Activated naive CD8-positive, alpha-beta T cell treated with anti-CD3 and anti-CD28 coated beads for 36 hours (primary cell): ENCODE results near the gene FAF2. TPM values are rescaled to one million over a fixed set of nuclear protein-coding genes. Genes with fewer than 3 reads are reported as not detected.
"Not testable (repeated sequence)": the region's sequence is repeated elsewhere in the genome, so short reads cannot be mapped to it uniquely, and the experiment has no call there.

Source experiments
- DNase-seq: peaks from one replicate; pipeline ENCODE4 v3.0.0; 2021
- H3K27ac Mint-ChIP-seq: one replicate; pipeline ENCODE4 v1.8.0; 2022; ENCODE audit warnings: mild to moderate bottlenecking, moderate library complexity, mixed read lengths
- H3K27me3 Mint-ChIP-seq: one replicate; pipeline ENCODE4 v1.8.0; 2022; ENCODE audit warnings: mild to moderate bottlenecking, mixed read lengths
- H3K36me3 Mint-ChIP-seq: one replicate; pipeline ENCODE4 v1.8.0; 2021; ENCODE audit warnings: mild to moderate bottlenecking, mixed read lengths
- H3K4me1 Mint-ChIP-seq: one replicate; pipeline ENCODE4 v1.8.0; 2021; ENCODE audit warnings: mixed read lengths
- H3K4me3 Mint-ChIP-seq: one replicate; pipeline ENCODE4 v1.8.0; 2022; ENCODE audit warnings: mild to moderate bottlenecking, moderate library complexity, mixed read lengths
- H3K9me3 Mint-ChIP-seq: one replicate; pipeline ENCODE4 v1.8.0; 2022; ENCODE audit warnings: mixed read lengths
- total RNA-seq, 2 experiments: library from RNA; stranded (reverse); gene quantifications; one replicate each; pipeline ENCODE4 v1.2.3, GENCODE V29; 2021

The FAF2 gene
- total RNA-seq, 2 experiments from 2014 or later, result 38.1 to 38.6 TPM

DNA sequence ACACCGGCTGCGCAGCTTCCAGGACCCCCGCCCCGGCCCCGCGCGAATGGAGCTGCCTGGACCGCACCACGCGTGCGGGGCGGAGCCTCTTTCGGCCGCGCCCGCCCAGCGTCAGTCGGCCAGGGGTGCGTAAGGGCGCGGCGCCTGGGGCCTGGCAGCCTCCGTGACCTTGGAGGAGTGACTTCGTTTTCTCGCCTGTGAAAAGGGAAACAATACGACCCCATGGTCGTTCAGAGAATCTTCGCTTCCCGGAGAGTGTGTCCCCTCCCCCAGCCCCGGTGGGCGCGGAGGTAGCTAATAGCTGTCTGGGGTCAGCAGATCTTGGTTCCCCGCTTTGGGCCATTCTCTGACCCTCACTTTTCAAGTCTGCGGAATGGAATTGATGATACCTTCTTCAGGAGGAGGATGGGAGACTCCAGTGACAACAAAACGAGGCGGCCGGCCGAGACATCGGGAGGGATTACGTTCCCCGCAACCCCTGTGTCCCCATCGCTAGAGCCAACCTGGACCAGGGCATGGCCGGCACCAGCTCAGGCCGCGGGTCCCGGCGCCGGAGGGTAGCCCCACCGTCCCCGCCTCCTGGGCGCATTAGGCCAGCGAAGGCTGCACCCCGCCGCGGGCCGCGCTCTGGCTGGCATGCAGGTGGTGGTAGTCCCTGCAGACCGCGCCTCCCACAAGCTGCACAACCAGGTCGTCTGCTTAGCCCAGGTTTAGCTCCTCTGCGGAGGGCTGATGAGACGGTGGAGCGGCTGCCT, 95.4 kb downstream of the FAF2 start:
- Mint-ChIP-seq H3K36me3 (no peaks in the 10 kb centered on the region), H3K9me3 (no peaks in the 10 kb centered on the region), H3K27me3 (no peaks in the 10 kb centered on the region), H3K27ac (peak overlapping the region; percentile 94), H3K4me3 (peak overlapping the region; percentile 91), H3K4me1 (peaks cover 61% of the 10 kb centered on the region)
- peak; percentile 85 for DNase-seq

DNA sequence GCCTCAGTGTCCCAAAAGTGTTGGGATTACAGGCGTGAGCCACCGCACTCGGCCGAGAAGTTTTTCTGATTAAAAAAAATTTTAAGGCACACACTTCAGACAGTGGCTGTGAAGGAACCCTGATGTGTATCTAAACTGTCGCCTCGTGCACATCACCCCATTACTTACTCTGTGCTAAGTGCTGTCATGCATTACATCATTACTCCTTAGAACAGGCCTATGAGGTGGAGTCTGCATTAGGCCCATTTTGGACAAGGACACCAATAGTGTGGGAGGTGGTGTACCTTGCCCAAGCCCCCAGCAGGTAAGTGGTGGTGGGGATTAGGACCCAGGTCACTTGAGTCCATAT, 97.2 kb downstream of the FAF2 start:
- Mint-ChIP-seq H3K9me3 (no peaks in the 10 kb centered on the region), H3K4me1 (peaks cover 49% of the 10 kb centered on the region), H3K36me3 (no peaks in the 10 kb centered on the region), H3K27ac (peak overlapping the region; percentile 72), H3K4me3 (no peak overlapping the region), H3K27me3 (no peaks in the 10 kb centered on the region)
- DNase-seq, result no peak

DNA sequence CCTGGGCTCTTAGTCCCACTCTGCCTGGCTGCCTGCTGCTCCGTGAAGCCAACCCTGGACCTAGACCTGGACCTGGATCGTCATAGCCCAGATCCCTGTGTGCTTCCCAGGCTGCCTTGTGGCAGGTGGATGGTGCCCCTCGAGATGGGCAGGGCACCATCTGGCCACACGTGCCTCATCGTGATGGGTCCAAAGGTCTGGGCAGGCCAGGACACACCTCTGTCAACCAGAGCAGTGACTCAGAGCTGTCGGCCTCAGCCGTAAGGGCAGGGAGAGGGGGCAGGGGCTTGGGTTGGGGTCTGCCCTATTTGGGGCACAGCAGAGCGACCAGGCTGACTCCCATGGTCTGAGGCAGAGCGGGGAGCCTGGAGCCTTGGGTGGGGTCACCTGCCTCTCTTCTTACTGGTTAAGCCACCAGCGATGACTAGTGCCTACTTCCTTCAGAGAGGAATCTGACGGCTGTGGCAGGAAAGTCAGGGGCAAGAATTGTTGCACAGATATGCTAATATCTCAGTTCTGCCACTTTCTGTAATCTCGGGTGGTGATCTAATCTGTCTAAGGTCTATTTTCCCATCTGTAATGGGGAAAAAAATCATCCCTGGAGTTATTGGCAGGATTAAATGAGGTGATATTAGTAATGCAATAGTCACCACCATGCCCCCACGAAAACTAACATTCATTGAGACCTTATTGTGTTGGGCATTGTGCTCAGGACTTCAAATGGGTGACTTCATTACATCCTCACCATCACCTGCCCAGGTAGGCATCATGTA, 97.7 kb downstream of the FAF2 start:
- no peak for DNase-seq
- Mint-ChIP-seq H3K36me3 (no peaks in the 10 kb centered on the region), H3K27me3 (no peaks in the 10 kb centered on the region), H3K4me1 (peaks cover 49% of the 10 kb centered on the region), H3K27ac (no peak overlapping the region), H3K4me3 (no peak overlapping the region), H3K9me3 (no peaks in the 10 kb centered on the region)

DNA sequence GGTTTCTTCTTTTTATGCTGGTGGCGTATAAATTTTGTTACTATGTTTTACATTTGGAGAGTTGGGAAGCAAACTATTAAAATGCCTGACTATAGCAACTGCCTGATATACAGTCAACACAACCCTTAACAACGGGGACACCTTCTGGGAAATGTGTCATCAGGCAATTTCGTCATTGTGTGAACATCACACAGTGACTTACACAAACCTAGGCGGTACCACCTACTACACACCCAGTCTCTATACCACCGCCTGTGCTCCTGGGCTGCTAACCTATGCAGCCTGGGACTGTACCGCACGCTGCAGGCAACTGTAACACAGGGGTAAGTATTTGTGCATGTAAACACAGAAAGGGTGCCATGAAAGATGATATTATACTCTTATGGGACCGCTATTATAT, 99.6 kb downstream of the FAF2 start:
- Mint-ChIP-seq H3K4me3 (no peak overlapping the region), H3K36me3 (no peaks in the 10 kb centered on the region), H3K4me1 (peaks cover 39% of the 10 kb centered on the region), H3K9me3 (no peaks in the 10 kb centered on the region), H3K27ac (peak overlapping the region; percentile 51), H3K27me3 (no peaks in the 10 kb centered on the region)
- no peak for DNase-seq

DNA sequence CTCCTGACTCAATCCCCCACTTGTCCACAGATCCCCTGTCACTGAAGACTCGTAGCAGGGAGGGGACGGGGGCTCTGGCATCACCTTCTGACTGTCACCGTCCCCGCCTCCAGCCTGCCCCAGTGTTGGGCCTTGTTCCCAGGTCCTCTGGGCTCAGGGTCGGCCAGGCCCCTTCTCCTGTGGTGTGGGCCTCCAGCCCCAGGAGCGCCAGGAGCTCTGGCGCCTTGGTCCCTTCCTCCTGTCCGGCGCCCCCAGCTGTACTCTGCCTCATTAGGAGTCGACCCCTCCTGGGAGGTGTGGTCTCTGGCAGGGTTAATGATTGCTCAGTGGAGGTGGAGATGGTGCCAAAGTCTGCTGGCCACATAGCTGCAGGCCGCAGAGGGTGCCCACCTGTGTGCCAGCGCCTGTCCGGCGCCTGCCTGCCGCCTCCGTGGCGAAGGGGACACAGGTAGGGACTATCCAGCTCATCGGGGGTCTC, 100.8 kb downstream of the FAF2 start, which contains the start of gene CDHR2:
CDHR2 (plus strand) TSS at position 376 of the 478 bp plus-strand sequence. CDS start 16,011 bp downstream, outside the sequence.
- H3K36me3 Mint-ChIP-seq, result no peaks in the 10 kb centered on the region
- peaks cover 50% of the 10 kb centered on the region for H3K4me1 Mint-ChIP-seq
- H3K27me3 Mint-ChIP-seq, result no peaks in the 10 kb centered on the region
- H3K9me3 Mint-ChIP-seq, result no peaks in the 10 kb centered on the region
- peak within 1 kb of the TSS; percentile 29 for H3K27ac Mint-ChIP-seq
- H3K4me3 Mint-ChIP-seq, result peak within 1 kb of the TSS; percentile 50
- no peak for DNase-seq

DNA sequence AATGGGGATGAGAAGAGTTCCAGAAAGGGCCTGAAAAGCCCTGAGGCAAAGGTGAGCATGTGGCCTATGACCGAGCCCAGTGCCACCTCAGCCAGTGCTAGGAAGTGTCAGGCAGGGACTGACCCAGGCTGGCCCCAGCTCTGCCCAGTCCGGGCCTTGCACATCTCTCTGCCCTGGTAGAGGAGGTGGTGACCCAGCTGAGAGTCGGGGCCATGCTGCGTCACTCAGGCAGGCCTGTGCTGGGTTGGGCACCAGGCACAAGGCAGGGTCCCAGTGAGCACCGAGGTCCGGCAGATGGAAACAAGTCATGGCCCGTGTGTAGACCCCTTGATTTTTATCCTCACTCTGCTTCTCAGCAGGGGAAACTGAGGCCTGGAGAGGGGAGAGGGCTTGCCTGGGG, 101.7 kb downstream of the FAF2 start:
- H3K36me3 Mint-ChIP-seq, result no peaks in the 10 kb centered on the region
- H3K27ac Mint-ChIP-seq, result peak overlapping the region; percentile 29
- no peak overlapping the region for H3K4me3 Mint-ChIP-seq
- H3K4me1 Mint-ChIP-seq, result peaks cover 49% of the 10 kb centered on the region
- DNase-seq, result no peak
- H3K9me3 Mint-ChIP-seq, result no peaks in the 10 kb centered on the region
- no peaks in the 10 kb centered on the region for H3K27me3 Mint-ChIP-seq

DNA sequence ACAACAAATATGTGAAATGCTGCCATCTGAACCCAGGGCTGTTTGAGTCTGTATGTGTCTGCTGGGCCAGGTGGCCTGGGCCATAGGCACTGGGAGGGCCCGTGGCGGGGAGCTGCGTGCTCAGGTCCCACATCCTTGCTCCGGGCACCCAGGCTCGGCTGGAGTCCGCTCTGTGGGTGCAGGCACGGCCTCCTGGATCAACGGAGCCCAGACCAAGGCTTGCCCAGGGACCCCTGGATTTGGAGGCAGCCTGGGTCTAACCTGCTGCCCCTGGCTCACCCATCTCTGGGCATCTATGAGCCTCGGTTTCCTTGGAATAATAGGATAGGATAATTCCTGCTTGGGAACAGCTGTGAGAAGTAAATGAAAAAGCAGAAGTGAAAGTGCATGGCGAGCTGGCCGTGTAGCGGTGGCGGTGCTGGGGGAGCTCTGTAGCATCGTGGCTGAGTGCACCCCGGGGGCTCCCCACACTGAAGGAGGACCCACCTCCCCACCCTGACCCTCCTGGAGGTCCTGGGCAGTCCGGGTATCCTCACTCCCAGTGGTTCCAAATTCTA, 102.2 kb downstream of the FAF2 start:
- no peaks in the 10 kb centered on the region for H3K9me3 Mint-ChIP-seq
- H3K4me1 Mint-ChIP-seq, result peaks cover 49% of the 10 kb centered on the region
- H3K4me3 Mint-ChIP-seq, result peak overlapping the region; percentile 50
- peak overlapping the region; percentile 69 for H3K27ac Mint-ChIP-seq
- no peak for DNase-seq
- no peaks in the 10 kb centered on the region for H3K27me3 Mint-ChIP-seq
- no peaks in the 10 kb centered on the region for H3K36me3 Mint-ChIP-seq

DNA sequence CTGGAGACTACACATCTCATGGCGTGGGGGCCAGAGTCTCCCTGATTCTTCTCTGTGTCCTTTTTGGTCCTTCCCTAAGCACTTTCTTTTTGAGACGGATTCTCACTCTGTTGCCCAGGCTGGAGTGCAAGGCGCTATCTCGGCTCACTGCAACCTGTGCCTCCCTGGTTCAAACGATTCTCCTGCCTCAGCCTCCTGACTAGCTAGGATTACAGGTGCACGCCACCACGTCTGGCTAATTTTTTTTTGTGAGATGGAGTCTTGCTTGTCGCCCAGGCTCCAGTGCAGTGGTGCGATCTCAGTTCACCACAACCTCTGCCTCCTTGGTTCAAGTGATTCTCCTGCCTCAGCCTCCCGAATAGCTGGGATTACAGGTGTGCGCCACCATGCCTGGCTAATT, 102.8 kb downstream of the FAF2 start:
- DNase-seq, result not testable (repeated sequence)
- peaks cover 51% of the 10 kb centered on the region for H3K4me1 Mint-ChIP-seq

DNA sequence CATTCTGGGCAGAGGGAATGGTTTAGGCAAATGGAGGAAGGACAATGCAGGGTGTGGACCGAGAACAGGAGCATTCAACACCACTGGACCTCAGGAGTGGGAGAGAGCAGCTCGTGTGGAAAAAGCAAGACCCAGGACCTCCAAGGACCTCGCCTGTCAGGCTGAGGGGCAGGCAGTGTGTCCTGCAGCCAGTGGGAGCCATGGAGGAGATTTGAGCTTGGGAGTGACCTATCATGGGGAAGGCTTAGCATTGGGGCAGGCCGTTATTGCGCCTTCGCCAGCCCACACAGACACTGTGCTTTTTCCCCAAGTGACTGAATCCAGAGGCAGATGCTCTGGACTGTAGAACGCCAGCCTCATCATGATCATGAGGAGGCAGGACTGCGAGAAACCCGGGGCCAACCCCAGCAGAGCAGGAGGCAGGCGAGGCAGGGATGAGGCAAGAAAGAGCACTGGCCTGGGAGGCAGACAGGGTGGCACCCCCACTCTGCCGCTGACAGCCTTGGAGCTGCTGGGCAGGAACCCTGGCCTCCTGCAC, 104.2 kb downstream of the FAF2 start:
- H3K27me3 Mint-ChIP-seq, result no peaks in the 10 kb centered on the region
- H3K9me3 Mint-ChIP-seq, result no peaks in the 10 kb centered on the region
- no peak overlapping the region for H3K4me3 Mint-ChIP-seq
- H3K36me3 Mint-ChIP-seq, result no peaks in the 10 kb centered on the region
- H3K27ac Mint-ChIP-seq, result no peak overlapping the region
- DNase-seq, result no peak
- H3K4me1 Mint-ChIP-seq, result peaks cover 49% of the 10 kb centered on the region

More for the DNA sequence above, 102.8 kb downstream of the FAF2 start:
- Mint-ChIP-seq H3K27ac (peak overlapping the region; percentile 69), H3K4me3 (peak overlapping the region; percentile 50)
- H3K27me3 Mint-ChIP-seq, H3K9me3 Mint-ChIP-seq, H3K36me3 Mint-ChIP-seq: not testable (repeated sequence)

DNA sequence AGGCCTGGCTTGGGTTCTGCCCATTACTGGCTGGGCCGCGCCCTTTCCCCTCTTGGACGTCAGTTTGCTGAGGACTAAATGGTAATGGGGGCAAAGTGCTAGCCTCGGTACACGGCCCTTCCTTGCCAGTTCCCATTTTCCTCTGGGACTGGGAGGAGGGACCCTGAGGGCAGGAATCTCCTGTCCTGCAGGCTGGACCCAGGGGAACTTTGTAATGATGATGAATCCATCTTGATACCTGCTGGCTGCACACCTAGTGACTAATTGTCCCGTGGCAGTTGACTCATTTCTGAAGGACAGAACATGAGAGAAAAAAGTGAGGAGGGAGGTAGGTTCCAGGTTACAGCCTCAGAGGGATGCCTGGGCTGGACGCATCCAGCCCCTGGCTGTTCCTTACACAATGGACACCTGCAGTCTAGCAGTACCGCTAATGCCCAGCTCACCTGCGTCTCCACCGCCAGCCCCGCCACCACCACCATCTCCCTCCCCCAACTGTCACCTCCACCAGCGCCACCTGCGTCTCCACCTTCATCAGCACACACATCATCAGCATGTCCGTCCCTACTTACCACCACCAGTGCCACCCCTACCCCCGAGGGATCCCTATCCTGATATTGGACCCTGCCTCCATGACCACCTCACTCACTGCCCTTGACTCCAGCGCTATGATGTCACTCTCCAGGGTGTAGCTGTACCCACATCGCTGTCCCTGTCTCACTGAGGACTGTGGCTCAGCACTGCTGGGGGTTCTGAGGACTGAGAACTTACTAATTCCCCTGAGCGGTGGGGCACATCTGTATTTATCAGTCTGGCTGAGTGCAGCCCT, 105.3 kb downstream of the FAF2 start:
- H3K27ac Mint-ChIP-seq, result no peak overlapping the region
- no peaks in the 10 kb centered on the region for H3K36me3 Mint-ChIP-seq
- no peak for DNase-seq
- no peak overlapping the region for H3K4me3 Mint-ChIP-seq
- H3K9me3 Mint-ChIP-seq, result no peaks in the 10 kb centered on the region
- H3K27me3 Mint-ChIP-seq, result no peaks in the 10 kb centered on the region
- H3K4me1 Mint-ChIP-seq, result peaks cover 41% of the 10 kb centered on the region

DNA sequence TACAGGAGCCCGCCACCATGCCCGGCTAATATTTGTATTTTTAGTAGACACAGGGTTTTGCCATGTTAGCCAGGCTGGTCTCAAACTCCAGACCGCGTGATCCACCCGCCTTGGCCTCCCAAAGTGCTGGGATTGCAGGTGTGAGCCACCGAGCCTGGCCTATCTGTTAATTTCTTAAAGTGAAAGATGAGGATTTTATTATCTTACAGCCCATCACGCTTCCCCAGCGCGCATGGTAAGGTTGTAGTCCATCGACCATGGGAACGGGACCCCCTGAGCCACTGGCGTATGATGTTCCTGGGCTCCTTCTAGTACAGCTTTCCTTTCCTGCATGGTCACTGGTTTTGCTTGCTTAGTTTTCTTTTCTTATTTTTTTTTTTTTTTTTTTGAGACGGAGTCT, 109.7 kb downstream of the FAF2 start:
- no peak for DNase-seq
- Mint-ChIP-seq H3K27me3 (no peaks in the 10 kb centered on the region), H3K27ac (no peak overlapping the region), H3K9me3 (no peaks in the 10 kb centered on the region), H3K4me1 (peaks cover 50% of the 10 kb centered on the region), H3K36me3 (no peaks in the 10 kb centered on the region), H3K4me3 (no peak overlapping the region)

Other genes with a start within 250 kb of the FAF2 start
- gene SIMC1, start 210.0 kb upstream of the FAF2 start, total RNA-seq, result 10 to 100 TPM; 23.5 to 24.8 TPM
- gene KIAA1191, start 86.6 kb upstream of the FAF2 start, total RNA-seq, result 10 to 100 TPM; 38.2 to 41.7 TPM
- gene ARL10, start 82.9 kb upstream of the FAF2 start, total RNA-seq, result 10 to 100 TPM in 1 of 2 experiments, 1 to 10 TPM in 1; 8.0 to 12.1 TPM
- gene NOP16, start 59.8 kb upstream of the FAF2 start, total RNA-seq, result 100 to 1,000 TPM; 154 to 158 TPM
- 10 to 100 TPM; 94.0 to 94.5 TPM for gene HIGD2A, start 59.6 kb upstream of the FAF2 start, total RNA-seq
- gene CLTB, start 31.8 kb upstream of the FAF2 start, total RNA-seq, result 10 to 100 TPM; 53.4 to 57.7 TPM
- 10 to 100 TPM; 53.4 to 53.8 TPM for gene RNF44, start 89.0 kb downstream of the FAF2 start, total RNA-seq
- under 1 TPM; 0.31 to 0.44 TPM for gene CDHR2, start 101.0 kb downstream of the FAF2 start, total RNA-seq
- gene GPRIN1, start 161.8 kb downstream of the FAF2 start, total RNA-seq, result 1 to 10 TPM; 1.5 to 1.7 TPM
- under 1 TPM; 0.46 to 0.80 TPM for gene SNCB, start 182.1 kb downstream of the FAF2 start, total RNA-seq
- not detected for gene EIF4E1B, start 182.3 kb downstream of the FAF2 start, total RNA-seq
- 10 to 100 TPM; 25.3 to 28.6 TPM for gene TSPAN17, start 199.1 kb downstream of the FAF2 start, total RNA-seq